Renal cortex interstitium (tissue), 11 donors: ENCODE data around the gene ENOX1. TPM values are rescaled to one million over a fixed set of nuclear protein-coding genes. Genes with fewer than 3 reads are reported as not detected.

Experiments used
- DNase-seq, 11 donors: peaks; one replicate each; pipeline ENCODE4 v3.0.0-alpha.2; 2013; ENCODE audit warnings: low read depth in 9 of 11, low spot score in 4 of 11; ENCODE audit errors: extremely low read depth in 1 of 11
- polyA plus RNA-seq, 3 donors: library from polyadenylated mRNA; unstranded; fragments of 120-200 nt; gene quantifications; one replicate each; pipeline ENCODE4 v1.2.1, GENCODE V29; 2013; ENCODE audit not compliant: insufficient read length in 3 of 3

ENOX1 gene
- polyA plus RNA-seq, 3 donors, result 8.4 to 11.1 (median 9.7) TPM

DNA sequence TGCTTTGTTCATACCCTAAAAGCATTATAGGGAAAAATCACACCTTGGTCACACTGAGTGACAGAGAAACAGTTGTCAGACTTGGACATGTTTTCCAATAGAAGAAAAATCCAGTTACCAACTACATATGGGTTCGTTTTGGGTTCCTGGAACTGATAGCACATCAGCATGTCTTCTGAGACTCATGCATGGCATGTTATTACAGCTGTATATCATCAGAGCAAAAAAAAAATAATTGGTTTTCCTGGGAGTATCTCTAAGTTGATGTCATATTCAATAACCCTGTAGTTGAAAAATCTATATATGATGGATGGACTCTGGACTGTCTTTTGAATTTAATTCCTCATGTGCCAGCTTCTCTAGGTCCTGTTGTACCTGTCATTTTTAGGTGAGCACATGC lies 551.7 kb downstream of the ENOX1 start:
- DNase-seq, result no peak

DNA sequence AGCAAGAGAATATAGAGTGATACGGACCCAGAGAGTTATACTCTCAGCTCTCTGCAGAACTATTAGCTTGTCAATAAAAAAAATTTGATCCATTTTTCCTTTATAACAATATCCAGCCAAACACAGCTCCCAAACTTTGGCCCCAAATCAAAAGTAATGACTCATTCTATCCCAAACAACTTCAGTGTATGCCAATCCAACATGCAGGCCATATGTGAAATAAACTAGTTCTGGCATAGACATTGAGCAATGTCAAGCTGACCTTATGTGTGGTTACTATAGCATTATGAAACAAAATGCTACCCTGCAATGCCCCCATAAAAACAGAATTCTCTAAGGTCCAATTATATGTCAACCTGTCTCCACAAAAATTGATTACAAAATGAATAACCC lies 553.9 kb downstream of the ENOX1 start:
- DNase-seq, result no peak

DNA sequence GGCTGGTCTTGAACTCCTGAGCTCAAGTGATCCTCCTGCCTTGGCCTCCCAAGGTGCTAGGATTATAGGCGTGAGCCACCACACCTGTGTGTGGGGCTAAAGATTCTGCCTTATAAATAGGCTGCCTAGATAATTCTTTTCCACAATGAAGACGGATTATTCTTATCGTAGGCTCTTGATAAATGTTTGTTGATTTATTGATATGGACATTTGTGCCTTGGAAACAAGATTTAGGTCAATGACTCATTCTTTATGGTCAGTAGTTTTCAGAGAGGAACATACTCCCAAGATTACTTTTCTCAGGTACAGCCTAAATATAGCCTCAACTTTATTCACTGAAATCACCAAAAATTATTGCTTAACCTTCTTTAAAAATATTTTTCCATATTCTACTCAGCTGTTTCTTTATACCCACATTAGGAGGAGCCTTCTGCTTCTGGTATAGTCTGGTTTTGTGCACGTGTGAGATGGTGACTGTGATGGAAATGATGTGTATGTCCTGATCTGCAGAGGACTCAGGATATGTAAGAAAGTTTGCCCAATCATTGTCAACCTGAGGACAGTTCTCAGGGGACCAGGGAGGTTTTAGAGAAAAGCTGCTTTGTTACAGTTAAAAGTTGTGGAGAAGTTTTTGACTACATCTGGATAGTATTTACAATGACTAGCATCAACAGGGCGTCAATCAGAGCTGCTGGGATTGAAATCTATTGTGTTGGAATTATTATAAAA lies 554.5 kb downstream of the ENOX1 start:
- no peak for DNase-seq

DNA sequence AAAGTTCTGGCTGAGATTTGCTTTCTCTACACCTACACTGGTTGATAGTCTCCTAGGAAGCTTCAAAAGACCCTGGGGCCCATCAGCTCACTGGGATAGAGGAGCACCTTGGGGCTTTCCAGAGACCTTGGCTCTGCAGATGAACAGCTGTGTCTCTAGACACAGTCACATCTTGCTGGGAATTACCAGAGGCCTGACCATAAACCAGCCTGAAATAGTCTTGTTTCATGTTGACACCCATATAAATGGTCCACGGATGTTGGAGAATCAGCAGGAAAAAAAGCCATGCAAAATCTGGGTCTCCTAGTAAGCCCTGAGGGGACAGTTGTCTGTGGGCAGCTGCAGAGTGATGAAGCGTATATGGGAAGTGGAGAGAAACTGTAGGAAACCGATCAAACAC lies 555.8 kb downstream of the ENOX1 start:
- DNase-seq, result no peak

DNA sequence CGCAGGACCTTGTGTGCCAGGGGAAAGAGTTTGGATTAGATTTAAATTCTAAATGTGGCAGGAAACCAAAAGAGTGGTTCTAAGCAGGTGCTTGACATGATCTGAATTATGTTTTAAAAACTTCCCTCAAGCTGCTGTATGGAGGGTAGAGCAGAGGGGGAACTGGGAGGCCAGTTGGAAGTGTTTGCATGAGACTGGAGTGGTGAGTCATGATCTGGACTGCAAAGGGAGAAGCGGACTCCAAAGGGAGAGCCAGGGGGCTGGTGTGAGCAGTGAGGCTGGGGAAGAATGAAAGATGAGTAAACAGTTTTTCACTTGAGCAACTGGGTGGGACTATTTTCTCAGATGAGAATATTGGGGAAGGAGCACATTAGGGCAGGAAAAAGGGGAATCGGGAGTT lies 557.3 kb downstream of the ENOX1 start:
- DNase-seq, result no peak

DNA sequence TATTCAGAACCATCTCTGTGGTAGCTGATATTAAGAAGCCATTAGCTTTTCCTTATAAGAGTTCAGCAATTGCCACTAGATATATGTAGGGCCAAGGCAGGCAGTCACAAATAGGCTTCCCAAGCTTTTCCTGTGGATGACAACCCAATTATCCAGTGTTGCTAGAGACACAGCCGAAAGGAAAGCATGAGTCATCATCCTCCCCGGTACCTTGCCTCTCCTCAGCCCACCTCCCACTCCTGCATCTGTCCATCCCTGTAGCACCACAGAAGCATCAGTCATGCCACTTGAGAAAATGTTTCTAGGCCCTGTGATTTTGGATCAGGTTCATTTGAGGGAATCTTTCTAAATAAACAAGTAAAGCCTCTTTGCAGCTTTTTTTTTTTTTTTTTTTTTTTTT lies 559.1 kb downstream of the ENOX1 start:
- no peak for DNase-seq

DNA sequence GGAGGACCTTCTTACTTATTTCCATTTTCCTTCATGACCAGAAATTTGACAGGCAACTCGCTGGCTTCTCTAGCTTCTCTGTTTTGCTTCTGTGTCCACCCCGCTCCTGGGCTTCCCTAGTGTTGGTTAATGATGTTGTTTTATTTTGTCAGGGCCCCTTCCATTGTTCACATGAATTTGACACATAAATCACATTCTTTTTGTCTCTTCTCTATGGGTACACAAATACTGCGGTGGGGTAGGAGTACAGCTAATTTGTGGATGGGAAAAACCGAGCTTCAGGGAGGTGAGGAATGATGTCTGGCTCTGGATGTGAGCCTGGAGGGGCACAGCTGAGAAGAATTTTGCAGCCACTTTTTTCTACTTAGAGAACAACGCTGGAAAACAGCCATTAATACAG lies 563.6 kb downstream of the ENOX1 start:
- DNase-seq, result no peak

DNA sequence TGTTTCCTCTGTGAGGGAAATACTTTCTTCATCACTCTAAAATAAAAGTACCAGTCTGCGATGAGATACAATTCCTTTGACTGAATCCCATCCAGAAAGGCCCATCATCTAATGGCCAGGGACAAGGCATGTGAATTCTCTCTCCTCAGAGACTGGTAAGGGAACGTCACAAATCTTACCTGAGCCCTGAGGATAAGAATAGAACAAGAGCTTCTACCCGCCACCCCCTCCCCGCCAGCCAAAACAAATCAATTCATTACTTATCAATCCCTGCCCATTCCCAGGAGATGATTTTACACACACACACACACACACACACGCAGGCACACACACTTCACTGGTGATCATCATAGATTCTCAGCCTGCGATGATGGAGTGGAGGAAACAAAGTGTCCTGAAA lies 564.7 kb downstream of the ENOX1 start:
- no peak for DNase-seq

DNA sequence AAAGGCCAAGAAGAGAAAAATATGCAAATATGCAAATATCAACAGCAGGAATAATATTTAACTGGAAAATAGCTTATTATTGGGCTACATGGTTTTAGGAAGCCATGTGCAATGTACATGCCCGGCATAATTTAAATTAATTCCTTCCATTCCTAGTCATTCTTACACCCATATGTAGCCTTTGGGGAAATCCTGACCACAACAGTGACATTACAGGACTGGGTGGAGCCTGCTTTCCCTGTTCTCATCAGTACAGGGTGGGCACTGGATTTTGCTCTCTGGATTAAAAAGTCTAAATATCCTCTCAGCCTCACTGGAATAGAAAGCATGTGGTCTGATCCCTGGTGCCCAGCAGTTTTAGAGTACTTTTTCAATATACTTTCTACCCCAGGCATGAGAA lies 565.2 kb downstream of the ENOX1 start:
- no peak for DNase-seq

DNA sequence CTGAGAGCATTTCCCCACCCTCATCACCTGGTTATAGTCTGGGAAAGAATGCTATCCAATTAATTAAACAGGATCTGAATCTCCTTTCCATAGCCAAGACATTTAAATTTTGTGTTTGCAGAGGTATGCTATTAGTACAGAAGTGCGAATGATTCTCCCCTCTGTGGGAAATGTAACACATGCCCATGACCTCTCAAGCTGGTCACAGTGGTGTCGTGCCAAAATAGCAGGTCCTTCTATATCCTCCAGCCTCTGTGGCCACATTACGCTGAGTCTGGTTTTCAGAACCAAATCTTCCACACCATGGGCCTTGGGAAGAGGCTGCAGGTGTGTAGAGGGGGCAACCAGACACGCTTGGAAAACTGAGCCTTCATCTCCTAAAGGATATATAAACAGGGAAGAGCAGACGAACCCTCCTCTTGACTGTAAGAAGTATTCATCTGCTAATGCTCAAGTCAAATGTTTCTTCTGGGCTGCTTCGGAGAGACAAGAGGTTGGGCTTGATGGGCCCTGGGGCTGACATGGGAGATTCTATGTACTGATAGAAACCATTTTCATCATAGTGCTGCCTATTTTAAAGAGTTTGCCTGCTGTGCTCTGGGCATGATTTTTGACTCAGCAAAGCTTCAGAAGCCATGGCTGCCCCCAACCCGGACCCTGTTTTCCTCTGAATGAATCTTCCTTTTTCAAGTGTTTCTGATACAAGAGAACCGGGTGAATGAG lies 565.7 kb downstream of the ENOX1 start:
- DNase-seq, result no peak

DNA sequence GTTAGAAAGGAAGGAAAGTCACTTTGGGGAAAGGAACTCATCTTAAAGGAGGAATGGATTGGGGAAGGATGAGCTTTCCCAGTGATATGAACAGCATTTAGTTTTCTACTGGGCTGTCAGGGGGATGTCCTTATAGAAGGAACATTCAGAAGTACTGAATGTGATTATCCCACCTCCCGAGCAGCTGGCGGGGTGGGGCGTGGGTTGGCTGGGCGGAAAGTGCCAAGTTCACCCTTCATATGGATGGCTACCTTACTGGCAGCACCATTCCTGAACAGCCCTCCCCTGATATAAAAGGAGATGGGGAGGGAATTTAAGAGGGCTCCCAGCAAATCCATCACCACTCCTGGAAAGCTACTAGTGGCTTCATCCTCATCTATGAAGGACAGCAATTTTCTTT lies 572.6 kb downstream of the ENOX1 start:
- no peak for DNase-seq

DNA sequence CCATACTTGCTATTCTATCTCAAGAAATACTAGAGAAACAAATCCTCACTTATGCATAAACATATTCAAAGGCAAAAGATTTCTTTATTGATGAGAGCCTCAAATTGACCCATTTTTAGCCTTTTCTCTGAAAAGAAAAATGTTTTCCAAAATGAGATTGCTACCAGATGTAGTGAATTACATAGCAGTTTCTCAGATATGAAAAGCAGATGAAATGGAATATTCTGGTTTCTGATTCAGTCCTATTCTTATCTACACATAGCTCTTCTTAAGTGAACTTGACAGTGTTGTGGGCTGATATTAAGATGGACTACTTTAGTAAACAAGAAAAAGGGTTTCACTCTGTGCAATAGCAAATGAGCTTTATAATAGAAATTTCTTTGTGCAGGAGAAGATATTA lies 579.9 kb downstream of the ENOX1 start:
- no peak for DNase-seq

DNA sequence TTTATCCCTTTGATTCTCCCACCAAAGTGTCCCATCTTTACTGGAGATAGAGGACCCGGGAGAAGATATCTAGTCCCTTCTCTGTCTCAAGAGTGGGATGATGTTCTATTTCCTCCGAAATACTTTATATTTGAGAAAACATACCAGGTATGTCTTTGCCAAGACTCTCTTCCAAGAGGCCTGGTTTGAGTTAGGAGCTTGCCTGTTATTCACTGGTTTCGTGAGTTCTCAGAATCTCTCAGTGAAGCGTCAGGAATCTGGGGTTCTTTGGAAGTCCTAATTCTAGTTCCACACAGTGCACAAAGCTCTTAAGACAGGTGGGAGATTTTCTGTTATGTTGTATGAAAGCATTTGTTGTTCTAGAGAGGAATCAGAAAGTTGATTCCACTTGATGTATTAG lies 581.4 kb downstream of the ENOX1 start:
- DNase-seq, result no peak

DNA sequence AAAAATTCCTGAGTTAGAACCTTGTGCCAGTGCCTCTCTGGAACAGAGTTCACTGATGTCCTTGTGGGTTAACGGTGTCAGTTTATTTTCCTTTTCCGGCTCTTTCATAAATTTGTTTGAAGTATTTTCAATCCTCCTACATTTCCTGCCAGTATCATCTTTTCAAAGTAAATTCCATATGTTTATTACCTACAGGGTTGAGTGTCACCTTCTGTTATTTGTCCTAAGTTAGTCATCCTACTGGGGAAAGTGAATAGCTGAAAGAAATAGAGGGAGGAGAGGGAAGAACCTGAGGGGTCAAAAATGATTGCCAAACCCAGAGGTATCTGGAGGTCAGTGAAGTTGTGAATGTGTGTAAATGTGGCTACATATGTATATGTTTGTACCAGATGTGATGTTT lies 582.2 kb downstream of the ENOX1 start:
- DNase-seq, result no peak

DNA sequence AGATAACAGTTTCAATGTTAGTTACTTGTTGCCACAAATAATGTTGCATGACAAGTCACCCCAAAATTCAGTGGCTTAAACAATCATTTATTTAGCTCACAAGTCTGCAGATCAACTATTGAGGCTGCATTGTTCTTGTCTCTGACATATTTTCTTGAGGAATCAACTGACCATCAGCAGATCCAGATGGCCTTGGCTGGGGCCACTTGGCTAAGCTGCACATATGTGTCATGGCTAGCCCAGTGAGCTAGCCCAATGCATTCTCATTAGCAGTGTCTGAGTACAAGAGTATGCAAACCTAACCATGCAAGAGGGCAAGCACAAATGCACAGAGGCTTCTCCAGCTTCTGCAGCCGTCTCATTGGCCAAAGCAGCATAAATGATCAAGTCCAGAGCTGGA lies 583.0 kb downstream of the ENOX1 start:
- DNase-seq, result no peak

DNA sequence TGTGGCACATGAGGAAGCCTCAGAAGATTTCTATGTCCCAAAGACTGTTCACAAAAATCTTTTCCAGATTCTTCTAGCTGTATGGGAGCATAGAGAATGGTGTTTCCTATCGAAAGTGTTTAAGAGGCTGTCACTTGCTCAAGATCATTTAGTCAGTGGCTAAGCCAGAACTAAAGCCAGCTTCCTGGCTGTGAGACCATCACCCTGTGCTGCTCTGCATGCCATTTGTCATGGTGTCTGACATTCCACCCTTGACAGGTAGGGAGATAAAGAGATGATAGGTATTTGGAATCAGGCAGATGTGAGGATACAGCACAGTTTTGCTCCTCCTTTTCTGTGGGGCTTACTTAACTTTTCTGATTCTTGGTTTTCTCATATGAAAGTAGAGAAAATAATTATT lies 586.0 kb downstream of the ENOX1 start:
- no peak for DNase-seq

DNA sequence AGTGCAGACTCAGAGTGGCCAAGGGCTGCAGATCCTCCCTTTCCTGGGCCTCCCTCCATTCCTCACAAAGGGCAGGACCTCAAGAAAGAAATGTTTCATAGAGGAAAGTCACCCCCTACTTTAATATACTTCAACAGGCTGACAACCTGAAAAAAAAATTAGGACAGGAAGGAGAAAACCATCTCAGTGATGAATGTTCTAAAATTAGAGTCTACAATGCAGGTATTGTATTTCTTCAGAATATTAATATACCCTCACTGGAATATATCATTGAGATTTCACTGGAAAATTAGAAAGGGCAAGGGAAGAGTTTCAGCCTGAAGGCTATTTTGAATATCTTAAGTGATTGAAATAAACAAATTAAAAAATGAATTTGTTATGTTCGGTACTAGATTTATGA lies 586.5 kb downstream of the ENOX1 start:
- DNase-seq, result no peak

DNA sequence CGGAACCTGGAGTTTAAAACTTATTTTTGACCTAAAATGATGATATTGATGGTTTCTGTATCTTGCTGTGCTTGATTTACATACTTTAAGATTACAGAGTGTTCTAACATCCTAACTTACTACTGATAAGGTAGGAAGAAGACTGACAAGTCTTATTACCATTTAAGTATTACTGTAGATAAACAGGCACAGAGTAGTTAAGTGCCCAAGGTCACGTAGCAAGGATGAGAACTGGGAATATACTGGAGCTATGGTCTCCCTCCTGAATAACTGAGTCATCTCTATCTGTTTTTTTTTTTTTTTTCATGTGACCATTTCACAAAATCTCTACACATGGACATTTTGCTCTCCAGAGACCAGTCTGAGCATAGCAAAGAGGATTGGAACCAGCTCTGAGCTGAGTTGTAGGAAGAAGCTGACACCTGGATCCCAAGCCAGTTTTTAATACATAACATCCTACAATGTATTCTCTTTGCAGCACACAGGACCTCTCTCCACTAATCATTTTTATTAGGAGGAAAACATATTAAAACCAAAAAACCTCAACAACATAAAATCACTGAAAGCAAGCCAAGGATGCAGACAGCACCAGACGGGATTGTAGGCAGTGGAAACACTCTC lies 589.9 kb downstream of the ENOX1 start:
- peak in 1 of 11 donors; percentile 17 for DNase-seq

DNA sequence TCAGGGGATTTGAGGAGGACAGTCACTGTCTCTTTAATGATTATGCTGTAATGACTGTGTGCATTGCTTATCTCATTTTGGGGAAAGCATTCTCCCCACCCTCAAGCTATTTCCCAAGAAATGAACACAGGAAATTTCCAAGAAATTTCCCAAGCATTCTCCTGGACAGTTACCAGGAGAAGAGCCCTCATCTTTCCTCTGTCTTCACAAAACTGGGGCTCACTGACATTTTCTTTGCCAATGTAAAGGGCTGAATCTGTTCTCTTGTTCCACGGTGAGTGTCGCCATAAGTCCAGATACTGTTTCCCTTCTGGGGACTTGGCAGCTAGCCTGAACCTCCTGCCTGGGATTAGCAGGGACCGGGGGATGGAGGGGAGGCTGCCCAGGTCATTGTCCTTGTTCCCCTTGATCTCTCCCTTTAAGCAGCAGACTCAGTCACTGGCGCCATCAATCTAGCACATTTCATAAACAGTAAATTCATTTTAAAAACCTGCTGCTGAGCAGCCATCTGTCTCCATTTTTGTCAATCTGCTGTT lies 590.6 kb downstream of the ENOX1 start:
- DNase-seq, result peak in 1 of 11 donors; percentile 19

DNA sequence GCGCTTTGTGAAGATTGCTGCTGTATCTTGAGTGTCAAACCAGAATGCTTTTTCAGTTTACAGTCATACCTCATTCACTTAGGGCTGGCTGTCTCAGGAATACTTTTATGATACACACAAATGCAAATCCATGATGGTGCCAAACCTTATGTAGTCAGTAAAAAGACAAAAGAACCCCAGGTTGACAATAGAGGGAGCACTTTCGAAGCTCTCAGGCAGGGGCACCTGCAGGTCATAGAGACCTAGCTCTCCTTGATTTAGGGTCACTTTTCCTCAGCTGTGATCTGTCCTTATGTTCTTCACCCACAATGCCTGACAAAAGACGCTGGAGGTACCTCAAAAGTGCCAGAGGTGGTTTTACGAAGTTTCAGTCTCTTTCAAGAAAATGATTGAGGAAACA lies 591.2 kb downstream of the ENOX1 start:
- DNase-seq, result no peak
